Activated CD8-positive, alpha-beta memory T cell treated with anti-CD3 and anti-CD28 coated beads for 24 hours (primary cell): Measurements from ENCODE around the gene DCST1.
A peak's percentile ranks its signal among the peaks of the same experiment; 100 is the strongest.

ENCODE experiments used
- DNase-seq: peaks from one replicate; pipeline ENCODE4 v3.0.0-alpha.2; 2020

DCST1 gene

GRCh38 chr1:155077346-155077745, 43.7 kb downstream of the DCST1 start:
- DNase-seq, result no peak

- DNase-seq, result no peak
Measured at GRCh38 chr1:155077758-155078445, 44.3 kb downstream of the DCST1 start.

- peak; percentile 86 for DNase-seq
Measured at GRCh38 chr1:155078469-155079209, 45.0 kb downstream of the DCST1 start, which contains the start of gene EFNA3. Gene EFNA3, plus strand, starts transcription at chr1:155078837. Its CDS starts 105 bp downstream, at chr1:155078942.

GRCh38 chr1:155079210-155079486, 45.5 kb downstream of the DCST1 start:
- no peak for DNase-seq

GRCh38 chr1:155079487-155080311, 46.1 kb downstream of the DCST1 start:
- DNase-seq, result no peak

- no peak for DNase-seq
Measured at GRCh38 chr1:155080312-155081228, 46.9 kb downstream of the DCST1 start.

- DNase-seq, result no peak
Measured at GRCh38 chr1:155081472-155082300, 48.1 kb downstream of the DCST1 start.

- DNase-seq, result no peak
Measured at GRCh38 chr1:155082301-155083051, 48.9 kb downstream of the DCST1 start.

- no peak for DNase-seq
Measured at GRCh38 chr1:155083052-155083541, 49.5 kb downstream of the DCST1 start.

GRCh38 chr1:155083865-155084721, 50.5 kb downstream of the DCST1 start:
- DNase-seq, result no peak

GRCh38 chr1:155084722-155085503, 51.3 kb downstream of the DCST1 start:
- peak; percentile 97 for DNase-seq

GRCh38 chr1:155085504-155086127, 52.0 kb downstream of the DCST1 start:
- peak; percentile 87 for DNase-seq

GRCh38 chr1:155086128-155086741, 52.6 kb downstream of the DCST1 start:
- peak; percentile 95 for DNase-seq

- DNase-seq, result no peak
Measured at GRCh38 chr1:155086856-155087535, 53.4 kb downstream of the DCST1 start.

GRCh38 chr1:155091071-155092051, 57.7 kb downstream of the DCST1 start:
- peak; percentile 95 for DNase-seq

GRCh38 chr1:155092131-155092530, 58.5 kb downstream of the DCST1 start:
- no peak for DNase-seq
